Esophagus muscularis mucosa (tissue), 4 donors: ENCODE results near the gene DOK5. TPM values are rescaled to one million over a fixed set of nuclear protein-coding genes. Genes with fewer than 3 reads are reported as not detected.

ENCODE experiments used
- DNase-seq: peaks from one replicate; pipeline ENCODE4 v3.0.0-alpha.2; 2017; ENCODE audit errors: extremely low spot score
- H3K27ac ChIP-seq, 4 donors: fragments of 200-600 bp; sonication (generic); replicated peaks in 1 of 4; 1 replicate in 3 of 4; 2 replicates in 1 of 4; pipeline ENCODE4 v1.5.1; 2016 to 2019; ENCODE audit warnings: mild to moderate bottlenecking in 1 of 4
- H3K27me3 ChIP-seq, 4 donors: fragments of 200-600 bp; sonication (generic); one replicate each; pipeline versions ENCODE4 v1.5.1 to v1.6.0; 2016 to 2019
- H3K36me3 ChIP-seq, 4 donors: fragments of 200-600 bp; sonication (generic); one replicate each; pipeline ENCODE4 v1.5.1; 2016 to 2019
- H3K4me1 ChIP-seq, 4 donors: fragments of 200-600 bp; sonication (generic); one replicate each; pipeline ENCODE4 v1.5.1; 2016 to 2019
- H3K4me3 ChIP-seq, 4 donors: fragments of 200-600 bp; sonication (generic); 1 replicate in 2 of 4; 2 replicates in 2 of 4; pipeline ENCODE4 v1.5.1; 2016 to 2019; ENCODE audit warnings: mild to moderate bottlenecking in 4 of 4, moderate library complexity in 1 of 4
- H3K9me3 ChIP-seq, 4 donors: fragments of 200-600 bp; sonication (generic); 1 replicate in 3 of 4; 2 replicates in 1 of 4; pipeline ENCODE4 v1.5.1; 2016 to 2019
- CTCF ChIP-seq, 3 experiments: fragments of 200-600 bp in 2 of 3; fragments of 450-650 bp in 1 of 3; sonication (generic) in 2 of 3; IDR thresholded peaks; one replicate each; pipeline ENCODE4 v1.5.1; 2017 to 2019; ENCODE audit warnings: antibody characterized with exemption in 3 of 3, mild to moderate bottlenecking in 2 of 3, moderate library complexity in 1 of 3
- EP300 ChIP-seq: sonication (generic); formaldehyde crosslinking; IDR thresholded peaks from one replicate; pipeline ENCODE4 v1.6.1; 2017; ENCODE audit warnings: antibody characterized with exemption
- POLR2A ChIP-seq: fragments of 450-650 bp; IDR thresholded peaks from one replicate; pipeline ENCODE4 v1.6.1; 2017; ENCODE audit warnings: antibody characterized with exemption, moderate library complexity, mild to moderate bottlenecking, low read depth
- POLR2AphosphoS5 ChIP-seq, 2 donors: sonication (generic); formaldehyde crosslinking; IDR thresholded peaks; one replicate each; pipeline ENCODE4 v1.6.1; 2017; ENCODE audit warnings: antibody characterized with exemption in 2 of 2
- WGBS: methylation state at CpG from one replicate; pipeline ENCODE4 v1.1.5; 2018; 5-methylcytosine and 5-hydroxymethylcytosine counted together
- intact Hi-C: fragments of 100-400 bp; cut with DNase I; formaldehyde crosslinking; loops from one replicate; pipeline ENCODE4 v1.15.1; 2023
- total RNA-seq, 4 donors: library from RNA; depleted of rRNA; stranded (reverse); fragments of >200 nt; gene quantifications; one replicate each; pipeline versions ENCODE4 v1.1.0 to v1.2.1, GENCODE V29; 2016

Gene DOK5
- total RNA-seq, 4 donors from 2014 or later, result 0.32 to 1.5 (median 0.79) TPM

DNA sequence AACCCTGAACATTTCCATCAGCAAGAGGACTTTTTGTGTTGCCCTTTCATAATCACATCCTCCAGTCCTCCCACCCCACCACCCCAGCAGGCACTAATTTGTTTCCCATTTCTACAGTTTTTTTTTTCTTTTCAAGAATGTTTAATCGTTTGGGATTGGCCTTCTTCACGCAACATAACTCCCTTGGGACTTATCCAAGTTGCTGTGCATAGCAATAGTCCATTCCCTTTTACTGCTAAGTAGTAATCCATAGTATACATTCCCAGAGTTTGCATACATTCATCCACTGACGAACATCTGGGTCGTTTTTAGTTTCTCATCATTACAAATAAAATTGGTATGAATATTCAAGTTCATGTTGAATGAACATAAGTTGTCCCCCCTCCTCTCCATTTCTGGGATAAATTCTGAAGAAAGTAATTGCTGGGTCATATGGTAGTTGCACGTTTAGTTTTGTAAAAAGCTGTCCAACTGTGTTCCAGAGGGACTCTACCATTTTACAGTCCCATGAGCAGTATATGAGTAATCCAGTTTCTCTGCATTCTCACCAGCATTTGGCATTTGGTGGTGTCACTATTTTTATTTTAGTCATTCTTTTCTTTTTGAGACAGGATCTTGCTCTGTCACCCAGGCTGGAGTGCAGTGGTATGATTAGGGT is 90.8 kb downstream of the DOK5 start:
- 76% methylated on average over 5 of the region's 5 CpGs for WGBS
- Histone ChIP-seq H3K36me3 (no peaks in the 10 kb centered on the region), H3K9me3 (no peaks in the 10 kb centered on the region), H3K4me1 (peaks cover 0 to 6% (median 0%) of the 10 kb centered on the region in 4 donors), H3K4me3 (no peak overlapping the region), H3K27me3 (no peaks in the 10 kb centered on the region), H3K27ac (no peak overlapping the region)
- intact Hi-C loops, result no loop called here
- DNase-seq, result no peak
- no peak for TF ChIP-seq POLR2AphosphoS5 (IDR thresholded peaks at IDR 0.05)
- TF ChIP-seq POLR2A, result no peak
- TF ChIP-seq CTCF (IDR thresholded peaks at IDR 0.05), result no peak

DNA sequence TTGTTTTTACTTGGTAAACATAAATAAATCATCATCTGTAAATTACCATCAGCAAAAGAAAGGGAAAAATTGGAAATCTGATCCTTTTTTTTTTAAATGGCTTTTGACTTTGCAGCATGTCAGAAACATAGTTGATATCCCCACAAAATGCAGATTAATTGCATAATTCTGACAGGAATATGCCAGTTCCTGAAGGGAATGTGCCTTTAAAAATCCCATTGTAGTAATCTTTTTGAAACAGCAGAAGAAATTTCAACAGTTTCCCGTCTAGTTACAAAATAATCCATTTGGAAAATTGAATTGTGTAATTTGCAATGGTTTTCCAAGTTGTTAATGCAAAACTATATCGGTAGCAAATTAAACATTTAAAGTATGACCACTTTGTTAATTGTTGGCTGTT is 95.2 kb downstream of the DOK5 start:
- Histone ChIP-seq H3K27ac (no peak overlapping the region), H3K4me1 (peaks cover 0 to 8% (median 0%) of the 10 kb centered on the region in 4 donors), H3K36me3 (no peaks in the 10 kb centered on the region), H3K27me3 (no peaks in the 10 kb centered on the region), H3K4me3 (no peak overlapping the region), H3K9me3 (no peaks in the 10 kb centered on the region)
- intact Hi-C loops, result no loop called here
- WGBS, result 73% methylated on average over 2 of the region's 2 CpGs
- TF ChIP-seq POLR2A (no peak), POLR2AphosphoS5 (IDR thresholded peaks at IDR 0.05) (no peak), CTCF (IDR thresholded peaks at IDR 0.05) (no peak), EP300 (no peak)
- DNase-seq, result no peak

DNA sequence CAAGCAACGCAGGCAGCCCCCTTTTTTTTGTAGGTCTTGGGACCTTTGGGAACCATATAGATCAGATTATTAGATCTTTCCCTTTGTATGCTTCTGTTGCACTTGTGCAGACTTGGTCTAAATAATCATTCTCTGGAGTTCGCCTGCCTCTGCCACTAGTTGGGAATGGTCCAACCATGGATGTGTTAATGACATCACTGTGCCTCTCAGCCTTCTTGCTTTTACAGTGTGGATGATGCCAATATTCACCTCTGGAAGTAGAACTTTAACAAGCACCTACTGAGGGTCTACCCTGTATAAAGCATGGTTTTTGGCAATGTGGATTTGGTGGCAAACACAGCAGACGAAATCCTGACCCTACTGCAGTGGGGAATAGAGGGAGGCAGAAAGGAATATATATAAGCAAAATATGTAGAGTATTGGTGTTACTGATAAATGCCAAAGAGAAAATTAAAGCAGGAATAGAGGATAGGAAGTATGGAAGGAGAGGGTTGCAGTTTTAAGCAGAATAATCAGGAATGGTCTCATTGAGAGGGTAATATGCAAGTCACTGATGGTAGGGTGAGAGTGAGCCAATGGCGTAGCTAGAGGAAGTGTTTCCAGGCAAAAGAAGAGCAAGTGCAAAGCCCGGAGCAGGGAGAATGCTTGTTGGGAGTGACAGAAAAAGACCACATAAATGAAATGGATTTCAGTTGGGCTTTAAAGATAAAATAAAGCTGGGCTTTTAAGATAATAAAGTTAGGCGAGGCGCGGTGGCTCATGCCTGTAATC is 97.5 kb downstream of the DOK5 start:
- WGBS, result 85% methylated on average over 8 of the region's 8 CpGs
- Histone ChIP-seq H3K27ac (no peak overlapping the region), H3K4me1 (peaks cover 0 to 8% (median 0%) of the 10 kb centered on the region in 4 donors), H3K27me3 (no peaks in the 10 kb centered on the region), H3K4me3 (no peak overlapping the region), H3K36me3 (no peaks in the 10 kb centered on the region), H3K9me3 (no peaks in the 10 kb centered on the region)
- no peak for TF ChIP-seq EP300
- TF ChIP-seq POLR2A, result no peak
- no peak for TF ChIP-seq POLR2AphosphoS5 (IDR thresholded peaks at IDR 0.05)
- TF ChIP-seq CTCF (IDR thresholded peaks at IDR 0.05), result no peak
- intact Hi-C loops, result no loop called here
- no peak for DNase-seq

DNA sequence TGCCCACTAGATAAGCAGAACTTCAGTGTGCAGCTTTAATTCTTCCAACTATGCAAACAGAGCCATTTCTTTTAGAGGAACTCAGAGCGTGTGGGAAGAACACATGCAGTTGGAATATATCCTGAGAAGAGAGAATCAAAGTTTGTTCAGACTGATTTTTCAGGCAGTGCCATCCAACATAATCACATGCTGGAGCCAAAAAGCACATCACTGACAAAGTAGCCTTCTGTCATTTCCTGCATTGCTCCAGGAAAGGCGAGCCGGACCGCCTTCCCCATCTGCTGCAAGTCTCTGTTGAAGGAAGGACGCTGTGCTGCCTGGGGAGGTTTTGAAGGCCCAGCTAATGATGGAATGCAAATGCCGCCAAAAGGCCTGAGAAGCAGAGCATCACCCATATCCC is 98.4 kb downstream of the DOK5 start:
- Histone ChIP-seq H3K36me3 (no peaks in the 10 kb centered on the region), H3K4me3 (no peak overlapping the region), H3K27ac (no peak overlapping the region), H3K27me3 (no peaks in the 10 kb centered on the region), H3K9me3 (no peaks in the 10 kb centered on the region), H3K4me1 (peaks cover 0 to 8% (median 0%) of the 10 kb centered on the region in 4 donors)
- intact Hi-C loops, result no loop called here
- WGBS, result 71% methylated on average over 6 of the region's 6 CpGs
- DNase-seq, result no peak
- no peak for TF ChIP-seq CTCF (IDR thresholded peaks at IDR 0.05)
- TF ChIP-seq POLR2A, result no peak
- TF ChIP-seq EP300, result no peak
- no peak for TF ChIP-seq POLR2AphosphoS5 (IDR thresholded peaks at IDR 0.05)
